WI38 (cell line): ENCODE data around the gene TMEM147.
"Not testable (repeated sequence)": the region's sequence is repeated elsewhere in the genome, so short reads cannot be mapped to it uniquely, and the experiment has no call there.

Experiments
- H3K4me3 ChIP-seq: 2 replicates; pipeline ENCODE4 v1.5.1; 2011; ENCODE audit warnings: low read depth, mild to moderate bottlenecking, control low read depth, low read length
- TF ChIP-seq, protein P1 (sequence below): IDR thresholded peaks from 2 replicates; pipeline ENCODE4 v1.5.1; 2012; ENCODE audit warnings: low read depth, mild to moderate bottlenecking, control low read depth, low read length

TMEM147 gene

GRCh38 chr19:35587321-35587720 is 41.9 kb downstream of the TMEM147 start:
- TF ChIP-seq, protein P1, sequence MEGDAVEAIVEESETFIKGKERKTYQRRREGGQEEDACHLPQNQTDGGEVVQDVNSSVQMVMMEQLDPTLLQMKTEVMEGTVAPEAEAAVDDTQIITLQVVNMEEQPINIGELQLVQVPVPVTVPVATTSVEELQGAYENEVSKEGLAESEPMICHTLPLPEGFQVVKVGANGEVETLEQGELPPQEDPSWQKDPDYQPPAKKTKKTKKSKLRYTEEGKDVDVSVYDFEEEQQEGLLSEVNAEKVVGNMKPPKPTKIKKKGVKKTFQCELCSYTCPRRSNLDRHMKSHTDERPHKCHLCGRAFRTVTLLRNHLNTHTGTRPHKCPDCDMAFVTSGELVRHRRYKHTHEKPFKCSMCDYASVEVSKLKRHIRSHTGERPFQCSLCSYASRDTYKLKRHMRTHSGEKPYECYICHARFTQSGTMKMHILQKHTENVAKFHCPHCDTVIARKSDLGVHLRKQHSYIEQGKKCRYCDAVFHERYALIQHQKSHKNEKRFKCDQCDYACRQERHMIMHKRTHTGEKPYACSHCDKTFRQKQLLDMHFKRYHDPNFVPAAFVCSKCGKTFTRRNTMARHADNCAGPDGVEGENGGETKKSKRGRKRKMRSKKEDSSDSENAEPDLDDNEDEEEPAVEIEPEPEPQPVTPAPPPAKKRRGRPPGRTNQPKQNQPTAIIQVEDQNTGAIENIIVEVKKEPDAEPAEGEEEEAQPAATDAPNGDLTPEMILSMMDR, result no peak
- no peak overlapping the region for H3K4me3 ChIP-seq

- no peak overlapping the region for H3K4me3 ChIP-seq
- TF ChIP-seq, protein P1, result no peak
These were observed 45.4 kb downstream of the TMEM147 start for GRCh38 chr19:35590875-35591274.

DNA sequence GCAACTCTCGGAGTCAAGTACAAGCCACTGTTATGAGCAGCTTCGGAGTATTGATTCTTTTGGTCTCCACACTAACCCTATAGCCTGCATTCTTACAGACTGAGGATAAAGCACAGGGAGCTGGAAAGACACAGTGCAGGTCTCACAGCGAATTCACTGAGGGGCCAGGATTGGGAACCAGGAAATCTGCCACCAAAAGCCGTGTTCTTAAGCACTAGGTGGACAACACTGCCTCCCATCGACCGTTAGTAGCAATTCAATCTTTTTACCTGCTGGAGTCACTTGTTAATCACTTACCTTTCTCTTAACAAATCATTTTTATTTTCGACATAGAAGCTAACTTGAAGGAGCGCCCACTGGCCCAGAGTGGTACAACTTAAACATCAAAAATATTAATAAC is 46.8 kb downstream of the TMEM147 start:
- H3K4me3 ChIP-seq, result no peak overlapping the region
- TF ChIP-seq, protein P1, result no peak

DNA sequence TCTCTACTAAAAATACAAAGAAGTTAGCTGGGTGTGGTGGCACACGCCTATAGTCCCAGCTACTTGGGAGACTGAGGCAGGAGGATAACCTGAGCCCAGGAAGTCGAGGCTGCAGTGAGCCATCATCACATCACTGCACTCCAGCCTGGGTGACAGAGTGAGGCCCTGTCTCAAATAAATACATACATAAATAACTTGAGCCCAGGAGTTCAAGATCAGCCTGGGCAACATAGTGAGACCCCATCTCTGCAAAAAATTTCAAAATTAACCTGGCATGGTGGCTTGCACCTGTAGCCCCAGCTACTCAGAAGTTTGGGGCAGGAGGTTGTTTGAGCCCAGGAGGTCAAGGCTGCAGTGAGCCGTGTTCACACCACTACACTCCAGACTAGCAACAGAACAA is 49.6 kb downstream of the TMEM147 start:
- H3K4me3 ChIP-seq, result not testable (repeated sequence)

DNA sequence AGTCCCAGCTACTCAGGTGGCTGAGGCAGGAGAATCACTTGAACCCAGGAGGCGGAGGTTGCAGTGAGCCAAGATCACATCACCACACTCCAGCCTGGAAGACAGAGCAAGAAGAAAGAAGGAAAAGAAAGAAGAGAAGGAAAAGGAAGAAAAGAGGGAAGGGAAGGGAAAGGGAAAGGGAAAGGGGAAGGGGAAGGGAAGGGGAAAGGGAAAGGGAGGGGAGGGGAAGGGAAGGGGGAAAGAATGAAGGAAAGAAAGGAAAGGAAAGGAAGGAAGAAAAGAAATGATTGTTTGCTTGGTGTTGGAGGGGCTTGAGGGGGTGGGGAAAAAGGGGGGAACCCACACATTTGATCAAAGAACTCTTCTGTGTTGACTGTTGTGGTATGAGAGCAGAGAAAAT is 50.5 kb downstream of the TMEM147 start:
- TF ChIP-seq, protein P1, result no peak
- no peak overlapping the region for H3K4me3 ChIP-seq

DNA sequence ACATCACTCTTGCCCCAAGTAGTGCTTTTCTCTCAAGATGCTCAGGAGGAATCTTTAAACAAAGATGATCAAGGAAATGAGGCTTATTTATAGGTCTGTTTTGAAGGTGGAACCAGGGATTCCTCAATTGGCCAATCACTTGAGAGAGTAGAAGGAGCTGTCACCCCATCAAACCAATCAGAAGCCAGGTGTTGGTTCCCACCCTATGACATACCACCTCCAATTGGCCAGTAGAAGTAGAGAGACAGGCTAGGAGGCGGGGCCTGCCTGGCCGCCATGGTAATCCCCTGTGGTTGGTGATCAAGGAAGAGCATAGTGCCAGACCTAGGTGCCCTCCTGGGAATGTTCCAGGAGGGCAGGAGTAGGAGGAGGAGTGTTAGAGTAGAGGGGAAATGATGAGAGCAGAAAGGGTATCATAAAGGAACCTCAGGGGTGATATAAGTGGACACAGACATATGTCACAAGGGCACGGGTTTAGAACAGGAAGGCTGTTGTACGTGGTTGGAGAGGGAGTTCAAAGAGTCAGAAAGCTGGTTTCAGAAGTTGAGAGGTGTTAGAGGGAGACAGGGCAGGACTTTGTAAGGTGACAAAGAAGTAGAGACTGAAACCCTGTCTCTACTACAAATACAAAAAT is 51.1 kb downstream of the TMEM147 start:
- no peak overlapping the region for H3K4me3 ChIP-seq
- TF ChIP-seq, protein P1, result no peak
